GM23338 (cell line): ENCODE results near the gene TAGAP. TPM values are rescaled to one million over a fixed set of nuclear protein-coding genes. Genes with fewer than 3 reads are reported as not detected.

Source experiments
- ATAC-seq: fragments of 200-7000 bp; cut with Tn5 transposase; 3 replicates; pipeline ENCODE4 v1.9.1; 2020
- DNase-seq: peaks from one replicate; pipeline ENCODE4 v3.0.0-alpha.2; 2015; ENCODE audit warnings: low spot score
- H2AFZ ChIP-seq: fragments of 200-600 bp; sonication (generic); 2 replicates; pipeline ENCODE4 v1.8.0; 2016; ENCODE audit warnings: antibody characterized with exemption, mild to moderate bottlenecking, moderate library complexity
- H3F3A ChIP-seq: fragments of 200-600 bp; sonication (generic); replicated peaks from 2 replicates; pipeline ENCODE4 v1.8.0; 2017; ENCODE audit warnings: antibody characterized with exemption, mixed run types, low read depth
- H3K27ac ChIP-seq: fragments of 200-600 bp; sonication (generic); 2 replicates; pipeline ENCODE4 v1.6.1; 2016; ENCODE audit warnings: low read depth
- H3K27me3 ChIP-seq: fragments of 200-600 bp; sonication (generic); 2 replicates; pipeline ENCODE4 v1.8.0; 2016; ENCODE audit warnings: mild to moderate bottlenecking, mixed run types, moderate library complexity; ENCODE audit not compliant: insufficient read depth
- H3K36me3 ChIP-seq: fragments of 200-600 bp; sonication (generic); 2 replicates; pipeline ENCODE4 v1.8.0; 2016; ENCODE audit warnings: mild to moderate bottlenecking; ENCODE audit not compliant: insufficient read depth
- H3K4me1 ChIP-seq: fragments of 200-600 bp; sonication (generic); 2 replicates; pipeline ENCODE4 v1.8.0; 2016; ENCODE audit warnings: mild to moderate bottlenecking, moderate library complexity; ENCODE audit not compliant: insufficient read depth
- H3K4me2 ChIP-seq: fragments of 200-600 bp; sonication (generic); 2 replicates; pipeline ENCODE4 v1.7.1; 2017; ENCODE audit warnings: mixed run types
- H3K4me3 ChIP-seq: fragments of 200-600 bp; sonication (generic); 2 replicates; pipeline ENCODE4 v1.6.1; 2016; ENCODE audit warnings: mixed run types
- H3K79me2 ChIP-seq: fragments of 200-600 bp; sonication (generic); replicated peaks from 2 replicates; pipeline ENCODE4 v1.8.0; 2017; ENCODE audit warnings: mild to moderate bottlenecking; ENCODE audit not compliant: insufficient read depth
- H3K9me2 ChIP-seq: fragments of 200-600 bp; sonication (generic); 2 replicates; pipeline ENCODE4 v1.8.0; 2017; ENCODE audit not compliant: insufficient read depth
- H4K20me1 ChIP-seq: fragments of 200-600 bp; sonication (generic); replicated peaks from 2 replicates; pipeline ENCODE4 v1.8.0; 2017; ENCODE audit warnings: mild to moderate bottlenecking; ENCODE audit not compliant: insufficient read depth
- H3K27ac Mint-ChIP-seq: 2 replicates; pipeline ENCODE4 v1.8.0; 2020; ENCODE audit warnings: inconsistent platforms, mild to moderate bottlenecking, moderate library complexity, mixed read lengths
- H3K27me3 Mint-ChIP-seq: 3 replicates; pipeline ENCODE4 v1.8.0; 2022; ENCODE audit warnings: low read depth, mild to moderate bottlenecking, moderate library complexity, mixed read lengths, inconsistent platforms; ENCODE audit not compliant: insufficient read depth, poor library complexity
- H3K36me3 Mint-ChIP-seq: 3 replicates; pipeline ENCODE4 v1.8.0; 2021; ENCODE audit warnings: low read depth, mild to moderate bottlenecking, inconsistent platforms, moderate library complexity, mixed read lengths
- H3K4me1 Mint-ChIP-seq: 3 replicates; pipeline ENCODE4 v1.8.0; 2020; ENCODE audit warnings: mild to moderate bottlenecking, inconsistent platforms, mixed read lengths
- H3K4me3 Mint-ChIP-seq: 3 replicates; pipeline ENCODE4 v1.8.0; 2021; ENCODE audit warnings: moderate library complexity, mild to moderate bottlenecking, inconsistent platforms, mixed read lengths
- H3K9me3 Mint-ChIP-seq: 3 replicates; pipeline ENCODE4 v1.8.0; 2020; ENCODE audit warnings: moderate library complexity, mild to moderate bottlenecking, inconsistent platforms, mixed read lengths
- ZNF462 ChIP-seq: fragments of 250-450 bp; sonication (Bioruptor Pico); IDR thresholded peaks from 2 replicates; pipeline ENCODE4 v1.5.0; 2020; ENCODE audit warnings: mild to moderate bottlenecking, moderate library complexity
- polyA plus RNA-seq: library from polyadenylated mRNA; unstranded; fragments of >200 nt; fragmentation: Nextera tagmentation; extraction: Ambion mirVana; gene quantifications from 2 replicates; pipeline ENCODE4 v1.2.1, GENCODE V29; 2016
- total RNA-seq: library from RNA; depleted of rRNA; stranded (reverse); fragments of >200 nt; shearing (Covaris generic); gene quantifications from 2 replicates; pipeline ENCODE4 v1.2.3, GENCODE V29; 2014
- TF ChIP-seq, protein P1 (sequence below): IDR thresholded peaks from one replicate; pipeline ENCODE4 v1.6.1; 2018; ENCODE audit warnings: antibody characterized with exemption; ENCODE audit not compliant: unreplicated experiment

TAGAP gene
- total and polyA plus RNA-seq, 2 experiments from 2014 or later: not detected

GRCh38 chr6:159074876-159075275, 30.1 kb upstream of the TAGAP start:
- no peaks in the 10 kb centered on the region for H4K20me1 ChIP-seq
- H3K27me3 Mint-ChIP-seq: peaks cover 4% of the 10 kb centered on the region
- no peaks in the 10 kb centered on the region; the same call in 1 of the 3 replicates for H3K4me1 Mint-ChIP-seq
- ATAC-seq (no peak), DNase-seq (no peak)
- no peaks in the 10 kb centered on the region for H3K36me3 ChIP-seq
- H3K9me2 ChIP-seq: no peaks in the 10 kb centered on the region
- H3K4me3 ChIP-seq: no peak overlapping the region
- no peak for TF ChIP-seq ZNF462
- TF ChIP-seq, protein P1, sequence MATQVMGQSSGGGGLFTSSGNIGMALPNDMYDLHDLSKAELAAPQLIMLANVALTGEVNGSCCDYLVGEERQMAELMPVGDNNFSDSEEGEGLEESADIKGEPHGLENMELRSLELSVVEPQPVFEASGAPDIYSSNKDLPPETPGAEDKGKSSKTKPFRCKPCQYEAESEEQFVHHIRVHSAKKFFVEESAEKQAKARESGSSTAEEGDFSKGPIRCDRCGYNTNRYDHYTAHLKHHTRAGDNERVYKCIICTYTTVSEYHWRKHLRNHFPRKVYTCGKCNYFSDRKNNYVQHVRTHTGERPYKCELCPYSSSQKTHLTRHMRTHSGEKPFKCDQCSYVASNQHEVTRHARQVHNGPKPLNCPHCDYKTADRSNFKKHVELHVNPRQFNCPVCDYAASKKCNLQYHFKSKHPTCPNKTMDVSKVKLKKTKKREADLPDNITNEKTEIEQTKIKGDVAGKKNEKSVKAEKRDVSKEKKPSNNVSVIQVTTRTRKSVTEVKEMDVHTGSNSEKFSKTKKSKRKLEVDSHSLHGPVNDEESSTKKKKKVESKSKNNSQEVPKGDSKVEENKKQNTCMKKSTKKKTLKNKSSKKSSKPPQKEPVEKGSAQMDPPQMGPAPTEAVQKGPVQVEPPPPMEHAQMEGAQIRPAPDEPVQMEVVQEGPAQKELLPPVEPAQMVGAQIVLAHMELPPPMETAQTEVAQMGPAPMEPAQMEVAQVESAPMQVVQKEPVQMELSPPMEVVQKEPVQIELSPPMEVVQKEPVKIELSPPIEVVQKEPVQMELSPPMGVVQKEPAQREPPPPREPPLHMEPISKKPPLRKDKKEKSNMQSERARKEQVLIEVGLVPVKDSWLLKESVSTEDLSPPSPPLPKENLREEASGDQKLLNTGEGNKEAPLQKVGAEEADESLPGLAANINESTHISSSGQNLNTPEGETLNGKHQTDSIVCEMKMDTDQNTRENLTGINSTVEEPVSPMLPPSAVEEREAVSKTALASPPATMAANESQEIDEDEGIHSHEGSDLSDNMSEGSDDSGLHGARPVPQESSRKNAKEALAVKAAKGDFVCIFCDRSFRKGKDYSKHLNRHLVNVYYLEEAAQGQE: no peak
- H3K4me2 ChIP-seq: no peak overlapping the region
- H3K27me3 ChIP-seq: no peaks in the 10 kb centered on the region; the same call in 1 of the 2 replicates
- no peak overlapping the region for H3K27ac ChIP-seq
- no peaks in the 10 kb centered on the region for H3K79me2 ChIP-seq
- no peak overlapping the region for H2AFZ ChIP-seq
- H3F3A ChIP-seq: no peaks in the 10 kb centered on the region
- no peaks in the 10 kb centered on the region for H3K9me3 Mint-ChIP-seq
- no peak overlapping the region for H3K4me3 Mint-ChIP-seq
- H3K27ac Mint-ChIP-seq: no peak overlapping the region
- H3K36me3 Mint-ChIP-seq: no peaks in the 10 kb centered on the region
- H3K4me1 ChIP-seq: no peaks in the 10 kb centered on the region; the same call in 1 of the 2 replicates
